HEK293T (cell line): ENCODE data around the gene SLC25A4.

Experiments
- CTCF ChIA-PET: fragments of 350-600 bp; formaldehyde crosslinking; extraction: SDS; loops from one replicate; lab custom pipeline; 2021; ENCODE audit warnings: antibody characterized with exemption, inconsistent platforms; lab: Yijun Ruan, JAX
- POLR2A ChIA-PET: fragments of 350-600 bp; formaldehyde crosslinking; extraction: SDS; loops from one replicate; lab custom pipeline; 2020; ENCODE audit warnings: antibody characterized with exemption, inconsistent platforms; lab: Yijun Ruan, JAX
- DNase-seq: peaks from one replicate; pipeline ENCODE4 v3.0.0; 2012; ENCODE audit warnings: mixed read lengths; ENCODE audit errors: extremely low spot score
- ARNT ChIP-seq: fragments of 450-650 bp; IDR thresholded peaks from 2 replicates; pipeline ENCODE4 v1.6.1; 2017; ENCODE audit warnings: mild to moderate bottlenecking
- BHLHE40 ChIP-seq: fragments of 450-650 bp; IDR thresholded peaks from 2 replicates; pipeline ENCODE4 v1.6.1; 2016; ENCODE audit warnings: mild to moderate bottlenecking, moderate library complexity, borderline replicate concordance
- CTBP1 ChIP-seq: fragments of 450-650 bp; IDR thresholded peaks from 2 replicates; pipeline ENCODE4 v1.6.1; 2016; ENCODE audit warnings: borderline replicate concordance
- ELF4 ChIP-seq: fragments of 450-650 bp; IDR thresholded peaks from 2 replicates; pipeline ENCODE4 v1.6.1; 2017; ENCODE audit warnings: antibody characterized with exemption
- FOXA1 ChIP-seq: fragments of 450-650 bp; IDR thresholded peaks from 2 replicates; pipeline ENCODE4 v1.6.1; 2016; ENCODE audit warnings: mild to moderate bottlenecking
- FOXK2 ChIP-seq: fragments of 450-650 bp; IDR thresholded peaks from 2 replicates; pipeline ENCODE4 v1.6.1; 2016; ENCODE audit warnings: mild to moderate bottlenecking
- FOXM1 ChIP-seq: fragments of 450-650 bp; IDR thresholded peaks from 2 replicates; pipeline ENCODE4 v1.6.1; 2017; ENCODE audit warnings: mild to moderate bottlenecking, borderline replicate concordance
- HDGF ChIP-seq: fragments of 450-650 bp; IDR thresholded peaks from 2 replicates; pipeline ENCODE4 v1.6.1; 2017; ENCODE audit warnings: antibody characterized with exemption, borderline replicate concordance
- L3MBTL2 ChIP-seq: fragments of 450-650 bp; conservative IDR thresholded peaks from 2 replicates; pipeline ENCODE4 v1.6.1; 2016; ENCODE audit warnings: mild to moderate bottlenecking
- LEF1 ChIP-seq: fragments of 450-650 bp; IDR thresholded peaks from 2 replicates; pipeline ENCODE4 v1.6.1; 2017; ENCODE audit warnings: mild to moderate bottlenecking, borderline replicate concordance
- NFRKB ChIP-seq: fragments of 450-650 bp; IDR thresholded peaks from 2 replicates; pipeline ENCODE4 v1.6.1; 2016; ENCODE audit warnings: mild to moderate bottlenecking, moderate library complexity
- SP1 ChIP-seq: fragments of 450-650 bp; IDR thresholded peaks from 2 replicates; pipeline ENCODE4 v1.6.1; 2017
- SUZ12 ChIP-seq: fragments of 450-650 bp; IDR thresholded peaks from 2 replicates; pipeline ENCODE4 v1.6.1; 2016; ENCODE audit warnings: mild to moderate bottlenecking
- TARDBP ChIP-seq: fragments of 450-650 bp; IDR thresholded peaks from 2 replicates; pipeline ENCODE4 v1.6.1; 2016
- ZNF384 ChIP-seq: fragments of 450-650 bp; IDR thresholded peaks from 2 replicates; pipeline ENCODE4 v1.6.1; 2016
- TF ChIP-seq, protein P1 (sequence below): fragments of 450-650 bp; IDR thresholded peaks from 2 replicates; pipeline ENCODE4 v1.6.1; 2016

Gene SLC25A4

DNA sequence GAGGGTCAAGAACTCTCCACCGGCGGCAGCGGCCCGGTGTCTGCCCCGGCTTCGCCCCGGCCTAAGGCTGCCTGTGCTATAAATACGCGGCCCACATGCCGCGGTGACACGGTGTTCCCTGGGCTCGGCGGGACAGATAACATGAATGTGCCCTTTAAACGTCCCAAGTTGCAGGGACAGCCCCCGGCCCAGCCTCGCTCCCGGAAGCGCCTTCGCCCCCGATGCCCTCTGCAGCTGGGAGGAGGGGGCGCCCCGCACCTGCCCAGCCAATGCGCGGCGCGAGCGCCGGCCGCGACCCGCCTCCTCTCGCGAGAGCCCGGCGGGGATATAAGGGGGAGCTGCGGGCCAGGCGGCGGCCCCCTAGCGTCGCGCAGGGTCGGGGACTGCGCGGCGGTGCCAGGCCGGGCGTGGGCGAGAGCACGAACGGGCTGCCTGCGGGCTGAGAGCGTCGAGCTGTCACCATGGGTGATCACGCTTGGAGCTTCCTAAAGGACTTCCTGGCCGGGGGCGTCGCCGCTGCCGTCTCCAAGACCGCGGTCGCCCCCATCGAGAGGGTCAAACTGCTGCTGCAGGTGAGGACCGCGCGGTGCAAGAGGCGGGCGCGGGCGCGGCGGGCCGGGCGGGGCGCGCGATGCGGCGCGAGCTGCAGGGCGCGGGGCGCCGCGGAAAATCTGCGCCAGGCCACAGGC is at the start of gene SLC25A4:
Gene SLC25A4, plus strand, starts transcription at position 355 of the 689 bp plus-strand sequence. Its CDS starts 107 bp downstream, at position 462.
- TF ChIP-seq ELF4 = 0 out of 2 replicates have a peak, but pooled peaks have one; percentile 30
- peak; percentile 19; the same call in 1 of the 2 replicates for TF ChIP-seq SP1
- no peak for TF ChIP-seq CTBP1
- peak; percentile 82 for TF ChIP-seq L3MBTL2
- no peak for TF ChIP-seq FOXM1
- ChIA-PET CTCF (interaction anchor here (0.8 to 2.1 kb wide), 2 partner anchors 9 to 103 kb away, joined by 3 to 17 read pairs; no protein-coding TSS in a partner anchor), POLR2A (interaction anchor here (0.7 to 1.9 kb wide), 20 partner anchors 8 to 424 kb away, joined by 3 to 8 read pairs (median 5); partner anchors contain the start of genes CENPU, HELT and SNX25)
- peak; percentile 81 for DNase-seq

- CTCF ChIA-PET = interaction anchor here (1.6 kb wide), 1 partner anchor 41 kb away, joined by 3 read pairs; no protein-coding TSS in a partner anchor
- TF ChIP-seq ARNT = no peak
- no peak for TF ChIP-seq NFRKB
- no peak for TF ChIP-seq SUZ12
- no peak for TF ChIP-seq TARDBP
- no peak for TF ChIP-seq LEF1
- TF ChIP-seq FOXK2 = no peak
- TF ChIP-seq L3MBTL2 = no peak
- TF ChIP-seq, protein P1, sequence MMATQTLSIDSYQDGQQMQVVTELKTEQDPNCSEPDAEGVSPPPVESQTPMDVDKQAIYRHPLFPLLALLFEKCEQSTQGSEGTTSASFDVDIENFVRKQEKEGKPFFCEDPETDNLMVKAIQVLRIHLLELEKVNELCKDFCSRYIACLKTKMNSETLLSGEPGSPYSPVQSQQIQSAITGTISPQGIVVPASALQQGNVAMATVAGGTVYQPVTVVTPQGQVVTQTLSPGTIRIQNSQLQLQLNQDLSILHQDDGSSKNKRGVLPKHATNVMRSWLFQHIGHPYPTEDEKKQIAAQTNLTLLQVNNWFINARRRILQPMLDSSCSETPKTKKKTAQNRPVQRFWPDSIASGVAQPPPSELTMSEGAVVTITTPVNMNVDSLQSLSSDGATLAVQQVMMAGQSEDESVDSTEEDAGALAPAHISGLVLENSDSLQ = no peak
These were observed 49.5 kb upstream of the SLC25A4 start for GRCh38 chr4:185093603-185094002.

GRCh38 chr4:185096032-185096653 is 46.9 kb upstream of the SLC25A4 start:
- DNase-seq = peak; percentile 18
- ChIA-PET POLR2A (interaction anchor here (0.7 to 3.1 kb wide), 2 partner anchors 56 to 343 kb away, joined by 3 to 9 read pairs; no protein-coding TSS in a partner anchor), CTCF (interaction anchor here (0.6 to 4.5 kb wide), 28 partner anchors 10 to 968 kb away, joined by 3 to 52 read pairs (median 4); partner anchors contain the start of gene HELT)
- TF ChIP-seq ARNT (no peak), FOXM1 (no peak), LEF1 (no peak), ELF4 (no peak), ZNF384 (peak; percentile 99)

More at GRCh38 chr4:185093603-185094002, 49.5 kb upstream of the SLC25A4 start:
- no peak for DNase-seq
- POLR2A ChIA-PET = no interaction called here

GRCh38 chr4:185098474-185098873 is 44.6 kb upstream of the SLC25A4 start:
- no peak for DNase-seq
- POLR2A ChIA-PET = interaction anchor here (0.9 to 3.4 kb wide), 4 partner anchors 17 to 58 kb away, joined by 4 to 11 read pairs (median 6); partner anchors contain the start of gene SLC25A4
- TF ChIP-seq CTBP1 = no peak
- no peak for TF ChIP-seq ELF4
- no peak for TF ChIP-seq ARNT
- TF ChIP-seq HDGF = no peak
- TF ChIP-seq L3MBTL2 = no peak
- TF ChIP-seq SP1 = no peak
- no peak for TF ChIP-seq SUZ12
- no peak for TF ChIP-seq FOXM1
- TF ChIP-seq FOXA1 = no peak
- TF ChIP-seq BHLHE40 = no peak
- TF ChIP-seq, protein P1 = no peak
- no peak for TF ChIP-seq NFRKB
- no peak for TF ChIP-seq FOXK2
- no peak for TF ChIP-seq LEF1
- no peak for TF ChIP-seq TARDBP
- TF ChIP-seq ZNF384 = no peak
- CTCF ChIA-PET = interaction anchor here (1.6 to 4.5 kb wide), 3 partner anchors 36 to 92 kb away, joined by 4 to 52 read pairs (median 40); no protein-coding TSS in a partner anchor

DNA sequence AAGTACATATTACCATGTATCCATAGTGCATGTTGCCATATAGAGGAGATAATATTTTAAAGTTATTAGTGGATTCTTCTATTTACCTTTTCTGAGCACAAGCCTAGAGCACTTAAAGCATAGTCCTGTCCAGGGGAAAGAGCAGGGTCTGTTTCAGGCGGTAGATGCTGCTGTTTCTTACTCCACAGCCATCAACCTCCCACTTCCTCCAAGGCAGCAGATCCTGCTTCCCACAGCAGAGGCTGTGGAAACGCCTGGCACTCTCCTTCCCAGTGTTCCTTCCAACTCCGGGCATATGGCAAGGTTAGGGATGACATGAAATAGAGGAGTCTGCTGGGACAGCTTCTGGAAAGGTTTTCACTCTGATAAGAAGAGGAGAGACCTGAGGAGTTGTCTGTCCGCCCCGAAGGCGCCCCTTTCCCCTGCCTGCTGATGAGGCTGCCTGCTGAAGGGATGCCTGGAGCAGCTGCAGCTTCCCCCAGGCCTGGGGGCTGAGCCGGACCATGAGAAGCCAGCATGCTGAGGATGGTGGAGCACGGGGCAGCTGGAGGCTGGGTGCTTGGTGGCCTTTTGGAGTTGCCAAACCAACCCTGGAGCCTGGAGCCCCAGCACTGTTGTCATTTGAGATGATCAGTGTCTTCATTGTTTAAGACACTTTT is 43.9 kb upstream of the SLC25A4 start:
- no peak for TF ChIP-seq SUZ12
- no peak for TF ChIP-seq HDGF
- no peak for TF ChIP-seq FOXK2
- no peak for TF ChIP-seq L3MBTL2
- no peak for TF ChIP-seq TARDBP
- no peak for TF ChIP-seq ELF4
- TF ChIP-seq ARNT = no peak
- no peak for TF ChIP-seq BHLHE40
- TF ChIP-seq LEF1 = no peak
- TF ChIP-seq, protein P1 = no peak
- TF ChIP-seq FOXA1 = no peak
- TF ChIP-seq NFRKB = no peak
- TF ChIP-seq SP1 = no peak
- no peak for TF ChIP-seq CTBP1
- no peak for TF ChIP-seq FOXM1
- TF ChIP-seq ZNF384 = no peak
- CTCF ChIA-PET = interaction anchor here (1.3 to 4.5 kb wide), 2 partner anchors 58 to 94 kb away, joined by 4 to 40 read pairs; no protein-coding TSS in a partner anchor
- POLR2A ChIA-PET = interaction anchor here (1.6 to 3.4 kb wide), 2 partner anchors 17 to 44 kb away, joined by 4 to 11 read pairs; partner anchors contain the start of gene SLC25A4
- no peak for DNase-seq
